HG03460 (cell line): Measurements from ENCODE around the gene PKDREJ.
"Not testable (repeated sequence)": the region's sequence is repeated elsewhere in the genome, so short reads cannot be mapped to it uniquely, and the experiment has no call there.

Experiments
- ATAC-seq: cut with Tn5 transposase; IDR thresholded peaks from one replicate; pipeline ENCODE4 v1.9.1; 2021; ENCODE audit not compliant: unreplicated experiment

The PKDREJ gene, protein sequence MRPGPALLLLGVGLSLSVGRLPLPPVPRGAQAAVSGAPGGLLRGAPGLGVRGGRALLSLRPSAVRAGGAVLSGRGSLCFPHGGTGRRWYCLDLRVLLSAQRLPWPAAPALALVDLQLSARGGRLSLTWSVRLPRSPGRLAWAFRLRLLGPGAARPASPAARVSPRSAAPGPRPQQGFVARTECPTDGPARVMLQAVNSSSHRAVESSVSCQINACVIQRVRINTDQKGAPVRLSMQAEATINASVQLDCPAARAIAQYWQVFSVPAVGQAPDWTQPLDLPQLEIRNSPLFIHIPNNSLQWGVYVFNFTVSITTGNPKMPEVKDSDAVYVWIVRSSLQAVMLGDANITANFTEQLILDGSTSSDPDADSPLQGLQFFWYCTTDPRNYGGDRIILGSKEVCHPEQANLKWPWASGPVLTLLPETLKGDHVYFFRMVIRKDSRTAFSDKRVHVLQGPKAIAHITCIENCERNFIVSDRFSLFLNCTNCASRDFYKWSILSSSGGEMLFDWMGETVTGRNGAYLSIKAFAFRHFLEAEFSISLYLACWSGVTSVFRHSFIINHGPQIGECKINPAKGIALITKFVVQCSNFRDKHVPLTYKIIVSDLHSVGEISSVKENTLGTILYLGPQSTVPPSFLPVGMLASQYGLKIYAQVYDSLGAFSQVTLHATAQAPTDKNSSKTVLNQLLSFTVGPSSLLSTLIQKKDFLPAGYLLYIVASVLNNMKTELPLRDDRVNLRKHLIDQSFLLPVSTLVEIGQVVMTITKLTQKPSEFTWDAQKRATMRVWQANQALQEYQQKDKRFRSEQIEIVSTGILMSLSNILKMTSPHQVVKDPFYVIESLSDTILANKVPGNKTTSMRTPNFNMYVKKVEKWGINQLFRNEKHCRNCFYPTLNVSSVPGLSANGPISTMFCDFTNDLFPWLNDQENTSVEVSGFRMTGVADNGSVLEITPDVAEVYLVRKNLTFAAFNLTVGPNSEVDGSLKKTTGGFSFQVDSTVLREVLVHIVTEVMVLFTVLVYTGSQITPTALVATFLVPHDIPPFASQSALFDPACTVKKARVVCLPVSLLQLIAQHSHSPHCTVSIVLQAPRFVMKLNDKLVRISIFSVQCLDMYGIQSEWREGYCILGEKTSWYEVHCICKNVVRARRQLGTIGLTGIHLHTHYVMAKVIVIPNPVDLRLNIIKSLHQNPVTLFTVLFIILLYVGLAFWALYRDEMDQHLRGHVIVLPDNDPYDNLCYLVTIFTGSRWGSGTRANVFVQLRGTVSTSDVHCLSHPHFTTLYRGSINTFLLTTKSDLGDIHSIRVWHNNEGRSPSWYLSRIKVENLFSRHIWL (N-terminal part only)

DNA sequence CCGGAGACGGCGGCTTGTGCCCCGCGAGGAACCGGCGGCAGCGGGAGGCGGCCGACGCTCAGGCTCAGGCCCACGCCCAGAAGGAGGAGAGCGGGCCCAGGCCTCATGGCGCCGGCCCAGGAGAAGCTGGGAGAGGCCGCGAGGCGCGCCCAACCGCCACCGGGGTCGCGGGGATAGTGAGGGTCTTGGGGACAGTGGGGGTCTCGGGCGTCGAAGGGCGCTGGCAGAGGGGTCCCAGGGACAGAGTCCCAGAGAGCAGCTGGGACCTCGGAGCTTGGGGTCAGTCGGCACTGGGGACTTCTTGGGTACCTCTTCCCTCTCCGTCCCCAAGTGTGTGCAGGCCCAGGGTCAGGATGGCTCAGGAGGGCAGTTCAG is at the start of gene PKDREJ:
Gene PKDREJ (minus strand): TSS at position 128 of the 375 bp plus-strand sequence. CDS start 21 bp downstream, at position 107.
- no peak for ATAC-seq

DNA sequence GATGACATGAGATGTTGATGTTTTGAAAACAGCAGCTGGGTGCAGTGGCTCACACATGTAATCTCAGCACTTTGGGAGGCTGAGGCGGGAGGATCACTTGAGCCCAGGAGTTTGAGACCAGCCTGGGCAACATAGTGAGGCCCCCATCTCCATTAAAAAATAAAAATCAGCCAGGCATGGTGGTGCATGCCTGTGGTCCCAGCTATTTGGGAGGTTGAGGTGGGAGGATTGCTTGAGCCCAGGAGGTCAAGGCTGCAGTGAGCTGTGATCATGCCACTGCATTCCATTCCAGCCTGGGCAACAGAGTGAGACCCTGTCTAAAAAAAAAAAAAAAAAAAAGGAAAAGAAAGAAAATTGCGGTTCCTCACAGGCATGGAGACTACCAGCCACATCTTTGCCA is 49.7 kb upstream of the PKDREJ start:
- ATAC-seq: not testable (repeated sequence)

DNA sequence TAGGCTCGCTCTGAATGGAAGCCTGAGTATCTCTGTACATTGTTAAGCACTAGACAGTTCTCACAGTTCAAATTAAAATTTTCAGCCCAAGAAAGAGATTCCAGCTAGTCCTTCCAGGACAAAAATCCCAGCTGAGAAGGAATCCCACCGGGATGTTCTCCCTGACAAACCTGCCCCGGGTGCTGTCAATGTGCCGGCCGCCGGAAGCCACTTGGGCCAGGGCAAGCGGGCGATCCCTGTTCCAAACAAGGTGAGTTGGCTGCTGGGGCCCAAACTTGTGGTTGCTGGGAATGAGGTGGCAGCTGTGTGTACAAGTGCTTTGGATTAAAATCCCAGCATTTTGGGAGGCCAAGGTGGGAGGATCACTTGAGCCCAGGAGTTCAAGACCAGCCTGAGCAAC is 48.9 kb upstream of the PKDREJ start:
- no peak for ATAC-seq

DNA sequence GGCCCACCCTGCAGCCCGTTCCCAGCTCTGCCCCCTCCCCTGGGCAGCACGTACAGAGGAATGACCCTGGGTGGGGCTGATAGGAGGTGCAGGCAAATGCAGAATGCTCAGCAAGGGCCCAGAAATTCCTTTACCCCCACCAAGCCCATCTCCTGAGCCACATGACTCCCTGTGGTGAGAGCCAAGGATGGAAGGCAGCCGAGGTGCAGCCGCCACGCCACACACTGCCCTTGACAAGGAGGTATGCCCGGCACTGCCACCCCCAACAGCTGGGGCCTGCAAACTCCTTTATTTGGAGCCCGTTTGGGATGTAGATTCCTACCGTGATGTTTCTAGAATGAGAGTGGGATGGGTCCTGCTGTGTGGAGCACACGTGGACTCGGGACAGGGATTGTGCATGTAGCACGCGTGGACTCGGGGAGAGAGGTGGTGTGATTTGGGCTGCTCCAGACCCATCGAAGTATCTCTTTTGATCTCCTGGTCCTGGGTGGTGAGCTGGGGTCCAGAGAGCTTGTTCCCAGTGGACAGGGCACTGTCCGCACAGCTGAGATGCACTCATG is 46.5 kb upstream of the PKDREJ start:
- ATAC-seq: no peak

DNA sequence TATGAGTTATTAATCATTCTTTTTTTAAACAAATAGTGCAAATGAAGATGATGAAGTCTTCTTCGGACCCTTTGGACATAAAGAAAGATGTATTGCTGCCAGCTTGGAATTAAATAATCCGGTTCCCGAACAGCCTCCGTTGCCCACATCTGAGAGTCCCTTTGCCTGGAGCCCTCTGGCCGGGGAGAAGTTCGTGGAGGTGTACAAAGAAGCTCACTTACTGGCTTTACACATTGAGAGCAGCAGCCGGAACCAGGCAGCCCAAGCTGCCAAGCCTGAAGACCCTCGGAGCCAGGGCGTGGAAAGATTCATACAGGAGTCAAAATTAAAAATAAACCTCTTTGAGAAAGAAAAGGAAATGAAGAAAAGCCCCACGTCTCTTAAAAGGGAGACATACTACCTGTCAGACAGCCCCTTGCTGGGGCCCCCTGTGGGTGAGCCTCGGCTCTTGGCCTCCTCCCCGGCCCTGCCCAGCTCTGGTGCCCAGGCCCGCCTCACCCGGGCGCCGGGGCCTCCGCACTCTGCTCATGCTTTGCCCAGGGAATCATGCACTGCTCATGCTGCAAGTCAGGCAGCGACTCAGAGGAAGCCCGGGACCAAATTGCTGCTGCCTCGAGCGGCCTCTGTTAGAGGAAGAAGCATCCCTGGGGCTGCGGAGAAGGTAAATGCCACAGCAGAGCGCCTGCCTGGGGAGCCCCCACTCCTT is 45.3 kb upstream of the PKDREJ start:
- ATAC-seq: no peak

DNA sequence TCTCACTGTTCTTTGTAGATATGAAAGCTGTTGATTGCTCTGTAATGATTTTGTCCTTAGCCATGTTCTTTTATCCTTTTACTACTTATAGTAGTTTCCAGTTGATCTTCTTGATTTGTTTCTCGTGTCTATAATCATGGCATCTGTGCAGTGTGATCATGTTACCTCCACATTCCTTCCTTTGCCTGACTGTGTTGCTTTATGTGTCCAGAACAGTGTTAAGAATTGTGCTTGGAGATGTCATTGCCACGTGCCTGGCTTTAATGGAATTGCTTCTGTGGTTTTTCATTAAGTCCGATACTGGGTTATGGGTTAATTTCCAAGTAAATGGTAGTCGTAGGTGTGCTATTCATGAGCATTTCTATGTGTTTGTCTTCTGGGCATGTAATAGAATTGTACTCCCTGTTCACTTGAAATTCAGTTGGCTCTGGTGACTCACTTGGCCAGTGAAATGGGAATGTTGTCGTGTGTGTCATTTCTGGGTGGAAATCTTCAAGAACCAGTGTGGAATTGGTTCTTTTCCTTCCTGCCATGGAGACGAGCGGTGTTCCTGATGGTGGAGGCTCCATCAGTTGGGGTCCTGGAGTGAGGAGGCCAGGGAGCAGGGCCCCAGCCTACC is 40.3 kb upstream of the PKDREJ start:
- no peak for ATAC-seq

DNA sequence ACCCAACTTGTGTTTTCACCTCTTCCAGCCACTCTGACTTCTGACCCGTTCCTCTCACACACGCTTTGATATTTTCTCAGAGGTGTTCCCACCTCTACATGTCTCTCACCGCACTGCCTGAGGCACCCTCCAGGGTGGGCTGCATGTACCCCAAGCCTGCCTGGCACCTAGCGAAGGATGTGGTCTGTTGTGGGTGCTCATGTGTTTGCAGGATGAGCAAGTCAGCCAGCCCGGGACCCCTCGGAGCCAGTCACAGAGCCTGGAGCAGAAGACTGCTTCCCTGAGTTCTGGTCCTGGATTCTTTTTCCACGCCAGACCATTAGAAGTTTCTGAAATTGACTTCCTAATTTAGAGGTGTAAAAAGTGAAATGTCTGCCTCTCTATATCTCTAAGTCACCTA is 37.3 kb upstream of the PKDREJ start:
- ATAC-seq: no peak

DNA sequence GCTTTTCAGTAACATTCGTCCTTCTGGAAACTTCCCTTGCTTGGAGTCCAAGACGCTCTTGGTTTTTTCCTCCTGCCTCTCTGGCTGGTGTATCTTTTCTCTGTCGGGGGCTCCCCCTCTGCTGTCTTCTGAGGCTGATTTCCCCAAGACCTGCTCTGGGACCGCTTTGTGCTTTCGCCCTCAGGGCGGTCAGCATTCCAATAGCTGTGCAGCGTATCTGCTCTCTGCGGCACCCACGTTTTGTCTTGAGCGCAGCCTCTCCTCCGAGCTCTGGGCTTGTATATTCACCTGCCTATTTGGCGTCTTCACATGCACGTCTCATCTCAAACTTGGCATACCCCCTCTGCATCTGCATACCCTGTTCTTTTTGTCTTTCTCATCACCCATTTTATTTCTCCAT is 36.0 kb upstream of the PKDREJ start:
- no peak for ATAC-seq

DNA sequence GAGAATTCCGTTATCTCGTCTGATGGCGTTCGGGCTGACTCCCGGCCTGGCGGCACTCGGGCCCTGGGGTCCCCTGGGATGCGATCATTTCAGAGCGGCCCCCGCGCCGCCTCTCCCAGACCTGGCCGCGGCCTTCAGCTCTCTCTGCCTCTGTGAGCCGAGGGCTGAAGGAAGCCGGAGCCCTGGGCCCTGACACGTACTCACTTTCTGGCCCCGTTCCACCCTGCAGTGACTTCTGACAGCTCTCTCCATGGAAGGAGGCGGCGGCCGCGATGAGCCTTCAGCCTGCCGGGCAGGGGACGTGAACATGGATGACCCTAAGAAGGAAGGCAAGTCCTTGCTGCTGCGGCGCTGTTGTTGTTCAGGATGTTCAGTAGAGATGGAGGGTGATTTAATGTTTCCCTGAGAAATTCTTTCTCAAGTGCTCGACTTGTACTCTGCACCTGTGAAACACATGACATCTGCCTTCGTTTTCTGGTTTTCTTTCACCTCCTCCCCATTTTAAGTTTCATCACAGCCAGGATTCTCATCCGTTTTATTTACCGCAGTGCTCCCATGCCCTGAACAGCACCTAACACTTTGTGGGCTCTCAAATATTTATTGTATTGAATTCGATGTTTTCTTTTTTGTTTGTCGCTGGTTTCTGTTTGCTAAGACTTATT is 34.1 kb upstream of the PKDREJ start:
- peak; percentile 11 for ATAC-seq

DNA sequence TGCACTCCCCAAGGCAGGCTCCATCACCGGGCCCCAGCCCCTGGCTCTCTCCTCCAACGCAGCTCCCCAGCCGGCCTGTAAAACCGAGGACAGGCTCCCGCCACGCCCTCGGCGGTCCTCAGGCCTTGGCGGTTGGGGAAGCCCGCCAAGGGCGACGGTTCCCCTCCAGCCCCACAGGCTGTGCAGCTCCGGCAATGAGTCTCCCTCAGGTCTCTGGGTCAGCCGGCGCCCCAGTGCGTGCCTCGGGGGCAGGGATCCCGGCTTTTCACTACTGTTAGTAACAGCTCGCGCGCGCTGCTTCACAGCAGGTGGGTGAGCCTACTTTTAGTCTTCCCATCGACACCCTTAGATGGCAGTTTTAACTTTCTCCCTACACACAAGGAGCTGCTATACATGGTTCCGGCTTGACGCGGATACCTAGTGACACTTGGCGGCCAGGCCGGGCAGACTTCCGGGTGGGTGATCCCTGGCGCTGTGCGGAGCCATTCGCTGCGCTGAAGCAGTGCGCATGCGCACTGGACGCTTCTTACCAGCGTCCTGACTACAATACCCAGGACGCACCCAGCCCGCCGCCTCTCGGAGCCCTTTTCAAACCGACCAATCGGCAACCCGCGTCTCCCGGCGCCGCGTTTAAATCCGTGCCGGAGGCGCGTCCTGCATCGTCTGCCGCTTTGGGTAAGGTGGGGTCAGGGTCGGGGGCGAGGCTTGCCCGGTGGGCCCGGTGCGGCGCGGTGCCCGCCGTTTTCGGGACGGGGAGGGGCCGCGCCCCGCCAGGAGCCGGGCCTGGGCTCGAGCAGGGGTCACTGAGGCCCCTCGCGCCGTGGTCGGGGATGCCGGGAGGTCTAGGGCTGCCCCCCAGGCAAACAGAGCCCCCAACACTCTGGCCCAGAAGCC is 33.4 kb upstream of the PKDREJ start, which contains the start of gene GTSE1:
Gene GTSE1 (plus strand): TSS at position 614 of the 894 bp plus-strand sequence. CDS start 531 bp downstream, outside the sequence.
- peak; percentile 87 for ATAC-seq

DNA sequence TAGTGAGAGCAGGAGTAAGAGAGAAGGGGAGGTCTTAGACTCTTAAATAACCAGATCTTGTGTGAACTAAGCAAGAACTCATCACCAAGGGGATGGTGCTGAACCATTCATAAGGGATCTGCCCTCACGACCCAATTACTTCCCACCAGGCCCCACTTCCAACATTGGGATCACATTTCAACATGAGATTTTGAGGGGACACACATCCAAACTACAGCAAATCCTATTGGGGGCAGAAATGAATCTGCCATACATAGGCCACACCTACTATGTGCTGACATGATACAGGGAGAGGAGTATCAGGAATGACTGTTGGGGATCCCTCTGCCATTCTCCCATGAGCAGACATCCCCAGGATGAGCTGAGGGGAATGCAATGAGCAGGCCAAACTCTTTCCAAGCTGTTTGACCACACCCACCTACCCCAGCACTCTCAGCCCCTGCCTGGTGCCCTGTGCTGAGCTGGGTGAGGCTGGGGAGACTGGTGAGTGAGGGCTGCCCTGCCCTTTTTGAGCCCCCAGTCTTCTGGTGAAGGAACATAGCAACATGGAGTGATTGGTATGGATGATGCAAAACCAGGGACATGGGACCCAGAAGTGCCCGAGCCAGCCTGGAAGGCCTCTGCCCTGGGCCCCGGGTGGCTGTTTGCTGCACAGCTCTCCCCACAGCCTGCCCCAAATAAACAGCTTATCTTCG is 32.3 kb upstream of the PKDREJ start:
- ATAC-seq: no peak

DNA sequence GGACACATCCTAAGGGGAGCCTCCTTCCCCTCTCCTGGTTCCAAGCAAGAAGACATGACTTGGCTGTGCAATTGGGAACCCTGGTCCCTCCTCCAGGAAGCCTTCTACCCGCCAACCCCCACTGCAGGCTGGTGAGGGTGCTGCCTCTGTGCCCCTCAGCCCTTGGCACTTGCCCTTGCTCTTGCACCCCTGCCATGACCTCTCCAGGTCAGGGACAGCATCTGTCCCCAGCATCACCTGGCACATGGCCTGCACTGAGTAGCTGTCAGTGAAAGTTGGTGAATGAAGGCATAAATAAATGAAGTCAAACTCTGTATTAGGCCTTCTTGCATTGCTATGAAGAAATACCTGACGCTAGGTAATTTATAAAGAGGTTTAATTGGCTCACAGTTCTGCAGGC is 31.6 kb upstream of the PKDREJ start:
- no peak for ATAC-seq

DNA sequence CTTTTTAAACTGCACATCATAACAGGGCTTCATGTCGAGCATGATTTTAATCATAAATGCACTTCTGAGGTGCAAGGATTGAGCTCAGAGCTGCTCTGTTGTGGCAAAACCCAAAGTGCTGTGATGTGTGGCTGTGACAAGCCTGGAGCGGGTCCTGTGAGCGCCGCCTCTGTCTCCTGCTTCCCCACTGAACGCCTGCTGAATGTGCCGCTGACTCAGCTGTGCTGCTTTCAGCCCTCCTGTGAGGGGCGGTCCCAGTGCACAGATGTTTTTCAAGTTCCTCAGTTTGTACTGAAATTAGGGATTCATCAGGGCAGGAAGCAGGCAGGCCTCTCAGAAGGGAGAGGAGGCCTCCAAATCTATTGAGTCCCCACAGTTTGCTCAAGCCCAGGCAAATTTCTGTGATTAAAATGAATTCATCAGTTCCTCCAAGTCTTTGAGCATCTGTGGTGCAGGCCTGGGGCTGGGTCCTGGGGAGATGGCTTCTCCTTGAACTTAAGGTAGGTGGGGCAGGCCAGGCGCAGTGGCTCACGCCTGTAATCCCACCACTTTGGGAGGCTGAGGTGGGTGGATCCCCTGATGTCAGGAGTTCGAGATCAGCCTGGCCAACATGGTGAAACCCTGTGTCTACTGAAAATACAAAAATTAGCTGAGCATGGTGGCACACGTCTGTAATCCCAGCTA is 30.6 kb upstream of the PKDREJ start:
- no peak for ATAC-seq

DNA sequence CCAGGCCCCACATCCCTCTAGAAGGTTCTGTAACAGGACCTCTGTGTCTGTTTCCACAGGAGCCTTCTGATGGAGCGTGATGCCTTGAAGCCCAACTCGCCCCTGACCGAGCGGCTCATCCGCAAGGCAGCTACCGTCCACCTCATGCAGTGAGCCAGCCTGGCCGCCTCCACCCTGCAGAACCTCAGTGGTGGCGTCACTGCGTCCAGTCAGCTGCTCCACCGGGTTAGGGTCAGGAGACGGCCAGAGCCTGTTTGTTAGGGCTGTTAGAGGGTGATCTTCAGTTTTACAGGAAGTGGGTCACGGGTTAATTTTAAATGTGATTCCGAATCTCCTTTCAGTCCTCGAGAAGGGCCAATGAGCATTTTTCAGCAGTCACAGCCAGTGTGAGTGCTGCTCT is 29.6 kb upstream of the PKDREJ start:
- no peak for ATAC-seq

DNA sequence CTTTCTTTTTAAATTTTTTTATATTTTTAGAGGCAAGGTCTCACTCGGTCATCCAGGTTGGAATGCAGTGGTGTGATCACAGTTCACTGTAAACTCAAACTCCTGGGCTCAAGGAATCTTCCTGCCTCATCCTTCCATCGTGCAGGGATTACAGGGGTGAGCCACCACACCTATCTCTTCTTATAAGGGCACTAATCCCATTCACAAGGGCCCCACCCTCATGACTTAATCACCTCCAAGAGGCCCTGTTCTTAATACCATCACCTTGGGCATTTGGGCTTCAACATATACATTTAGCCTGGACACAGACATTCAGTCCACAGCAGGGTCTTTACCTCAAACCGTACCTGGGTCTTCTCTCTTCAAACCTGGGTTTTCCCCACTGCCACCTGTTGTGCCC is 29.0 kb upstream of the PKDREJ start:
- no peak for ATAC-seq

DNA sequence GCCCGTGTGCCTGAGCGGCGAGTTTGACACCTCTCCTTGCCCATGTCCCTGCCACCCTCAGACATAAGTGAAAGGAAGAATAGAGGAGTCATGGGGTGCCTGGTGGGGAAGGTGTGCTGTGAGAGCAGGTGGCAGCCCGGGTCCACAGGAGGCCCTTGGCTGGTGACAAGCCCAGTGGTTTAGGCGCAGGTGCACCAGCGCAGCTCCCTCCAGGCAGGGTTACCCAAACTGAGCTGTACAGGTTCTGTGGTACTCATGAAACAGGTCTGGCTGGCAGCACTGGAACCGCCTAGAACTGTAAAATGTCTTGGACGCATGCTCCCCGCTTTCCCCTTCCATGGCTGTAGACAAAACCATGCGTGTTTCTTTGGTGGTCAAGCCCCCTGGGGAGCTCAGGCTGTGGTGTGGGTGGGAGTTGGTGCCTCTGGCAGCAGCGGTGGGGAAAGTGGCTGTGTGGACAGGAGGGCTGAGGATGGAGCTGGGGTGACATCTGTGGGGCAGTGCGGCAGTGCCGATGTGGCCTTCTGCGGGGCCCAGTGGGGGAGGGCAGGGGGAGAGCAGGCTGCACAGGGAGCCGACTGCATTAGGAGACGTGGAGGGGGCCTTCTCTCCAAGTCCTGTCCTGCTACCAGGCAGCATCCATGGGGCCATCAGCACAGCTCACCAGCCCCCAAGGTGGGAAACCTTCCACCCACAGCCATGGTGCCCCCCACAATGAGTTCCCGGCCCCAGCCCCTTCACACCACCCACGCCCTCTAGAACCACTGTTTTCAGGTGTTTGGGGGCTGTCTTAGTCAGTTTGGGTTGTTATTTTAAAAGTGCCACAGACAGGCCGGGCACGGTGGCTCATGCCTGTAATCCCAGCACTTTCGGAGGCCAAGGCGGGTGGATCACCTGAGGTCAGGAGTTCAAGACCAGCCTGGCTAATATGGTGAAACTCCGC is 28.0 kb upstream of the PKDREJ start:
- ATAC-seq: no peak
